NCI-H2196 treated with DMSO at 0.1 percent for 48 hours (cell line): ENCODE measurements around the gene BTF3L4.

Source experiments
- DNase-seq: peaks from one replicate; lab custom pipeline; 2025; ENCODE audit not compliant: unreplicated experiment; lab: John Stamatoyannopoulos, UW

Gene BTF3L4

DNA sequence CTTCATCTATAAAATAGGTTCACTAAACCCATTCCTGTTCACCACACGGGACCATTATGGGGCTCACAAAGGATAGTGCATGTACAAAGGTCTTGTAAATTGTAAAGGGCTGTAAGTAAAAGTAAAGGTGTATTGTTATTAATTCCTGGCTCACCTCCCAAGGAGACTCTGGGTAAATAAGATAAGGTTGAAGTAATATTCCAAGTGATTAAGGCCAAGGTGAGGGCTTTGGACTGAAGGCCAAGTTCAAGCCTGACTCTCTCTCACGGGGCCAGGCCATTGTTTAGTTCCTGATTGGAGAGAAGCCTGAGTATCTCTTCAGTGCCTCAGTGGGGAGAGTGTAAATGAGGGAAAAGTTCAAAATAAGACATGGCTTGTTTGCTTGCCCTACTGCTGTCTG, 66.3 kb downstream of the BTF3L4 start:
- no peak for DNase-seq

DNA sequence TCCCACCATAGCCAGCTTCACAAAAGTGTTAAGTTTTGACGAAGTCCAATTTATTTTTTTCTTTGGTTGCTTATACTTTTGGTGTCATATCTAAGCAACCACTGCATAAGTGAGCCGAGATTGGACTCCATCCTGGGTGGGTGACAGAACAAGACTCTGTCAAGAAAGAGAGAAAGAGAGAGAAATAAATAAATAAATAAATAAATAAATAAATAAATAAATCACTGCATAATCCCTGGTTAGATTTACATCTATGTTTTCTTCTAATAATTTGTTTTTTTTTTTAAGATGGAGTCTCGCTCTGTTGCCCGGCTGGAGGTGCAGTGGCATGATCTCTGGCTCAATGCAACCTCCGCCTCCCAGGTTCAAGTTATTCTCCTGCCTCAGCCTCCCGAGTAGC, 67.5 kb downstream of the BTF3L4 start:
- no peak for DNase-seq

DNA sequence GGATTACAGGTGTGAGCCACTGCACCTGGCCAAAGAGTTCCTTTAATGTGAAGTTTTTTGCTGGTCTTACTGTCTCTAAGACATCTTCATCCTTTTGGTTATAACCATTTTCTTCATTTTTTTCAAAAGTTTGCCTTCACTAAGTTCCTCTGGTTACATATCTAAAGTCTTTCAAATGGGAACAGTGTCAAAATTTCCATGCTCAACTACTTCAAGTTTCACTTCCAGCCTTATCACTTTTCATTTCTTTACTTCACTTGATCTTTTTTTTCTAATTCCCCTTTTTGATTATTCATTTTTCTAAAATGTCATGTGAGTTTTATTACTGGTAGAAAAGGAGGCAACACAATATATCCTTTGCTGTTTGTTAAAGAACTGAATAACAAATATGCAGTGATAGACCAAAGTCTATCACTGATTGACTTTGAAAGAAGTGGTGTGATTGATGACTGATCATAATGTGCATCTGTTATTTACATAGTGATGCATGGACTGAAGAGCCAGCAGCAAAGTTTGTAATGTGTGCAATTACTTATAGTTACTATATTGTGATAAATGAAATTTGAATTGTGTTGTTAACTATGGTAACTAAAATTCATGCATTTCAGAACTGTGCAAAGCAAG, 69.8 kb downstream of the BTF3L4 start:
- no peak for DNase-seq

DNA sequence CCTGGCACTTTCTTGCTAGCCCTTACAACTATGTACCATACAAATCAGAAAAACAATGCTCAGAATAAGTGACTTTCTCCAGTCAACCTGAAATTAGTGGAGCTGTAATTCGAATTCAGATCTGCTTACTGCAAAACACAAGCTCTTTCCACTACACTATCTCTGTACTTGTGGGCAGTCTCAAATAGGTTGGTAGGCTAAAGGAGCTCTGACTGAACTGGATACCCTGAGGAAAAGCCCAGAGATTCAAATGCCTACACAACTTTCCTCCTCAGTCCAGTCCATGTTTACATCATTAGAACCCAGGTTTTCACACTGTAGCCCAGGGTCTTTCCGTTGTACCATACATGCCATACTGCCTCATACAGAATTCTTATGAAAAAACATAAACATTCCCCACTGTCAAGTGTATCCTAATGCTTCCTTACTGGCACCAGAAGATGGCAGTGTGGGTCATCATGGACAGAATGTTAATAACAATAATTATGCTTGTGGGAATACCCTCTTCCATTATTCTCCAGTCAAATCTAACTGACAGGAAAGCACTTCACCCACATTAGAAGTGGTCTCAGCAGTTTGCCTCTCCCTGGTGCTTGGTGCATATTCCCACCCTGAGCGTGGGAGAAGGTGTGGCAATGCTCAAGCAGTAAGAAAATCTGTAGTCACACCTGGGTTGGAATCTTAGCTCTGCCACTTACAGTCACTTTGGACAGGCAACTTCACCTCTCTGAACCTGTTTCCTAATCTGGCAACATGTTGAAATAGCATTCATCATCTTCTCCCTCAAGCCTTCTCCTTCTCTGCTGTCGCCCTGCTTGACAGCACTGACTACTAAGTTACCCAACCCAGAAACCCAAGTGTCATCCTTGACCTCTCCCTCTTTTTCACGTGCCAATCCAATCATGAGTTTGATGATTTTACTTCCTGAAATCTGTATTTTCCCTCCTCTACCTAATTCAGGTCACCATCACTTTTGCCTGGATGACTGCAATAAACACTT, 71.4 kb downstream of the BTF3L4 start:
- peak; percentile 23 for DNase-seq

DNA sequence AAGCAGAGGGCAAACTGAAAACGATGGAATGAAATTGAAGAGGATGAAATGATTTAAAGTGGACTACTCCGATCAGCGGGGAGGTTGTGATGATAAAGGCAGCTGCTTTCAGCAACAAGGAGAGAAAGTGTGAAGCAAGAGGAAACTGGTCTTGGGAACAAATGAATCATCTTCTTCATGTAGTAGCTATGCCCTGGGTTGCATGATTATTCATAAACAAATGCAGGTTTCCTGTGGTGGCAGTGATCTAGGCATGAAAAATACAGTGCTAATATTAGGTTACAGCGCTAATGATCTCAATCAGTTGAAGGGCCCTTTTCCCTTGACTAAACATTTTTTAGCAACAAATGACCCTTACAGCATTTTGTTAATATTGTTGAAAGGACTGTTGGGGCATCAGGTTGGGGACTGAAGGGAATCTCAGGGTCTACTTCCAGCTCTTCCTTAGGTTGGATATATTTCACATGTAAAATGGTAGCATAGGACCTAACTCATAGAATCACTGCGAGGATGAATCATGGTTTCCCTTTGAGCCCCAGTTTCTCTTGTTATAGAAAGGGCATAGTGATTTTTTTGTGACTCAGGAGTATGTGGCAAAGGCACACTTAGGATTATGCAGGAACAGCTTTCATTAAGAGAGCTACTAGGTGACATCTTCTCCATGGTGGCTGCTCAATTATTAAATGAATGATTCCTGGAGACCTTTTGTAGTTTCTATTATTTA, 83.9 kb downstream of the BTF3L4 start:
- DNase-seq: no peak
